ENCODE data around the gene SMYD3. TPM values are rescaled to one million over a fixed set of nuclear protein-coding genes. Genes with fewer than 3 reads are reported as not detected.

Gene SMYD3
- total and polyA plus RNA-seq, 2 experiments from 2014 or later: 30.8 to 68.5 TPM

GRCh38 chr1:245990315-245991022 is 516.6 kb downstream of the SMYD3 start:
- Histone ChIP-seq H4K20me1 (ENCODE audit: insufficient read depth, poor library complexity, severe bottlenecking) (no peaks in the 10 kb centered on the region), H3K36me3 (replicated peaks; ENCODE audit: insufficient read depth, low read depth) (no peaks in the 10 kb centered on the region), H3K27ac (peak overlapping the region; percentile 73), H3K4me3 (no peak overlapping the region), H3K79me2 (no peaks in the 10 kb centered on the region), H3K9me2 (replicated peaks; ENCODE audit: insufficient read depth) (no peaks in the 10 kb centered on the region), H3K9me3 (ENCODE audit: low read depth) (no peaks in the 10 kb centered on the region), H3K27me3 (no peaks in the 10 kb centered on the region), H3K4me1 (ENCODE audit: insufficient read depth) (peaks cover 20% of the 10 kb centered on the region), H2AFZ (no peak overlapping the region), H3K4me2 (peak overlapping the region; percentile 44)
- peak; percentile 58 for DNase-seq (ENCODE audit: low spot score)
- 65% methylated on average over 6 of the region's 6 CpGs for WGBS (ENCODE audit: low lambda C conversion rate, missing lambda C conversion rate)
- TF ChIP-seq EZH2 (IDR thresholded peaks at IDR 0.05; ENCODE audit: borderline replicate concordance) (no peak), EZH2phosphoT487 (IDR thresholded peaks at IDR 0.05; ENCODE audit: low read depth, severe bottlenecking, unreplicated experiment) (no peak), CTCF (IDR thresholded peaks at IDR 0.05; ENCODE audit: poor library complexity) (no peak)

- Histone ChIP-seq H2AFZ (no peak overlapping the region), H3K27me3 (no peaks in the 10 kb centered on the region), H3K79me2 (no peaks in the 10 kb centered on the region), H3K4me1 (ENCODE audit: insufficient read depth) (peaks cover 27% of the 10 kb centered on the region), H3K36me3 (replicated peaks; ENCODE audit: insufficient read depth, low read depth) (no peaks in the 10 kb centered on the region), H3K9me2 (replicated peaks; ENCODE audit: insufficient read depth) (no peaks in the 10 kb centered on the region), H3K27ac (no peak overlapping the region), H3K4me2 (no peak overlapping the region), H3K4me3 (no peak overlapping the region), H4K20me1 (ENCODE audit: insufficient read depth, poor library complexity, severe bottlenecking) (no peaks in the 10 kb centered on the region), H3K9me3 (ENCODE audit: low read depth) (no peaks in the 10 kb centered on the region)
- 94% methylated on average over 9 of the region's 9 CpGs for WGBS (ENCODE audit: low lambda C conversion rate, missing lambda C conversion rate)
- TF ChIP-seq EZH2phosphoT487 (IDR thresholded peaks at IDR 0.05; ENCODE audit: low read depth, severe bottlenecking, unreplicated experiment) (no peak), EZH2 (IDR thresholded peaks at IDR 0.05; ENCODE audit: borderline replicate concordance) (no peak), CTCF (IDR thresholded peaks at IDR 0.05; ENCODE audit: poor library complexity) (no peak)
- no peak for DNase-seq (ENCODE audit: low spot score)
Measured at GRCh38 chr1:245988393-245989078, 518.5 kb downstream of the SMYD3 start.

- Histone ChIP-seq H4K20me1 (ENCODE audit: insufficient read depth, poor library complexity, severe bottlenecking) (no peaks in the 10 kb centered on the region), H3K36me3 (replicated peaks; ENCODE audit: insufficient read depth, low read depth) (no peaks in the 10 kb centered on the region), H3K27ac (peak overlapping the region; percentile 69), H3K9me2 (replicated peaks; ENCODE audit: insufficient read depth) (no peaks in the 10 kb centered on the region), H3K4me1 (ENCODE audit: insufficient read depth) (peaks cover 27% of the 10 kb centered on the region), H3K9me3 (ENCODE audit: low read depth) (no peaks in the 10 kb centered on the region), H3K27me3 (no peaks in the 10 kb centered on the region), H2AFZ (no peak overlapping the region), H3K4me3 (no peak overlapping the region), H3K79me2 (no peaks in the 10 kb centered on the region), H3K4me2 (no peak overlapping the region)
- no peak for DNase-seq (ENCODE audit: low spot score)
- TF ChIP-seq EZH2 (IDR thresholded peaks at IDR 0.05; ENCODE audit: borderline replicate concordance): no peak
- no peak for TF ChIP-seq EZH2phosphoT487 (IDR thresholded peaks at IDR 0.05; ENCODE audit: low read depth, severe bottlenecking, unreplicated experiment)
- no peak for TF ChIP-seq CTCF (IDR thresholded peaks at IDR 0.05; ENCODE audit: poor library complexity)
- 90% methylated on average over 6 of the region's 6 CpGs for WGBS (ENCODE audit: low lambda C conversion rate, missing lambda C conversion rate)
Measured at GRCh38 chr1:245987997-245988392, 519.1 kb downstream of the SMYD3 start.

Data from hepatocyte (in vitro differentiated cells).